ENCODE data around the gene OR8D1.

The OR8D1 gene

GRCh38 chr11:124313849-124314248 is at the start of gene OR8D1:
Gene OR8D1 (minus strand): TSS chr11:124313949. CDS start chr11:124310766, 3,183 bp downstream.
- no peak for DNase-seq (ENCODE audit: low read depth in 2 of 2)

GRCh38 chr11:124359566-124359965 is 45.8 kb upstream of the OR8D1 start:
- no peak for DNase-seq (ENCODE audit: low read depth in 2 of 2)

- no peak for DNase-seq (ENCODE audit: low read depth in 2 of 2)
Measured at GRCh38 chr11:124346311-124346955, 32.7 kb upstream of the OR8D1 start.

GRCh38 chr11:124344346-124344745 is 30.6 kb upstream of the OR8D1 start:
- no peak for DNase-seq (ENCODE audit: low read depth in 2 of 2)

- DNase-seq (ENCODE audit: low read depth in 2 of 2): no peak
Measured at GRCh38 chr11:124340142-124340447, 26.3 kb upstream of the OR8D1 start.

GRCh38 chr11:124339396-124340141 is 25.8 kb upstream of the OR8D1 start:
- no peak for DNase-seq (ENCODE audit: low read depth in 2 of 2)

GRCh38 chr11:124331873-124332272 is 18.1 kb upstream of the OR8D1 start:
- DNase-seq (ENCODE audit: low read depth in 2 of 2): no peak

GRCh38 chr11:124329787-124330478 is 16.2 kb upstream of the OR8D1 start:
- no peak for DNase-seq (ENCODE audit: low read depth in 2 of 2)

- no peak for DNase-seq (ENCODE audit: low read depth in 2 of 2)
Measured at GRCh38 chr11:124327775-124328174, 14.0 kb upstream of the OR8D1 start.

GRCh38 chr11:124322356-124322755 is 8.6 kb upstream of the OR8D1 start:
- no peak for DNase-seq (ENCODE audit: low read depth in 2 of 2)

GRCh38 chr11:124320097-124320496 is 6.3 kb upstream of the OR8D1 start, which contains the start of gene OR8D2:
Gene OR8D2 (minus strand): TSS chr11:124320197. CDS start chr11:124320197, 0 bp downstream.
- no peak for DNase-seq (ENCODE audit: low read depth in 2 of 2)

GRCh38 chr11:124315052-124315451 is 1.3 kb upstream of the OR8D1 start:
- no peak for DNase-seq (ENCODE audit: low read depth in 2 of 2)

- DNase-seq (ENCODE audit: low read depth in 2 of 2): no peak
Measured at GRCh38 chr11:124313131-124313530, 618 bp downstream of the OR8D1 start.

- DNase-seq (ENCODE audit: low read depth in 2 of 2): no peak
Measured at GRCh38 chr11:124311670-124312069, 2.1 kb downstream of the OR8D1 start.

- DNase-seq (ENCODE audit: low read depth in 2 of 2): no peak
Measured at GRCh38 chr11:124311269-124311668, 2.5 kb downstream of the OR8D1 start.

GRCh38 chr11:124310721-124311120 is 3.0 kb downstream of the OR8D1 start:
- no peak for DNase-seq (ENCODE audit: low read depth in 2 of 2)

GRCh38 chr11:124307093-124307492 is 6.7 kb downstream of the OR8D1 start:
- no peak for DNase-seq (ENCODE audit: low read depth in 2 of 2)

GRCh38 chr11:124302347-124303125 is 11.2 kb downstream of the OR8D1 start:
- DNase-seq (ENCODE audit: low read depth in 2 of 2): no peak

GRCh38 chr11:124301548-124301947 is 12.2 kb downstream of the OR8D1 start:
- no peak for DNase-seq (ENCODE audit: low read depth in 2 of 2)

GRCh38 chr11:124297921-124298320 is 15.8 kb downstream of the OR8D1 start:
- no peak for DNase-seq (ENCODE audit: low read depth in 2 of 2)

- DNase-seq (ENCODE audit: low read depth in 2 of 2): no peak
Measured at GRCh38 chr11:124296016-124296415, 17.7 kb downstream of the OR8D1 start.

- no peak for DNase-seq (ENCODE audit: low read depth in 2 of 2)
Measured at GRCh38 chr11:124294687-124295086, 19.1 kb downstream of the OR8D1 start.

Measured in stimulated activated CD8-positive, alpha-beta memory T cell treated with anti-CD3 and anti-CD28 coated beads, Interleukin-15, amount 100 ng/mL, for 4 hours (primary cell).